CD4-positive, CD25-positive, alpha-beta regulatory T cell (primary cell): Measurements from ENCODE around the gene CHIC1. TPM values are rescaled to one million over a fixed set of nuclear protein-coding genes. Genes with fewer than 3 reads are reported as not detected.
A peak's percentile ranks its signal among the peaks of the same experiment; 100 is the strongest.
"Not testable (repeated sequence)": the region's sequence is repeated elsewhere in the genome, so short reads cannot be mapped to it uniquely, and the experiment has no call there.

Source experiments
- ATAC-seq, 2 donors: fragments of 150-1000 bp; cut with Tn5 transposase; one replicate each; pipeline ENCODE4 v1.10.0; 2021; ENCODE audit warnings: low read depth in 2 of 2, moderate number of reproducible peaks in 2 of 2, moderate library complexity in 1 of 2
- DNase-seq, 3 donors: peaks; one replicate each; pipeline versions ENCODE4 v3.0.0 to v3.0.0-alpha.2; 2012 to 2022; ENCODE audit warnings: mixed read lengths in 1 of 3
- H3K27ac ChIP-seq: one replicate; pipeline ENCODE4 v1.7.0; 2013; ENCODE audit warnings: mild to moderate bottlenecking, low read length; ENCODE audit not compliant: insufficient read depth, poor library complexity, severe bottlenecking
- H3K27me3 ChIP-seq: one replicate; pipeline ENCODE4 v1.7.0; 2013; ENCODE audit warnings: low read length; ENCODE audit not compliant: control insufficient read depth, insufficient read depth
- H3K36me3 ChIP-seq: one replicate; pipeline ENCODE4 v1.7.0; 2013; ENCODE audit warnings: mild to moderate bottlenecking, low read length, moderate library complexity; ENCODE audit not compliant: control insufficient read depth, insufficient read depth
- H3K4me1 ChIP-seq: 2 replicates; pipeline ENCODE4 v1.7.0; 2013; ENCODE audit warnings: mild to moderate bottlenecking, low read length; ENCODE audit not compliant: insufficient read depth, control insufficient read depth, poor library complexity, severe bottlenecking
- H3K4me3 ChIP-seq: one replicate; pipeline ENCODE4 v1.7.0; 2013; ENCODE audit warnings: low read depth, mild to moderate bottlenecking, low read length, moderate library complexity
- H3K9me3 ChIP-seq, 2 experiments: 1 replicate in 1 of 2; 2 replicates in 1 of 2; pipeline ENCODE4 v1.7.0; 2013; ENCODE audit warnings: low read length in 2 of 2, mild to moderate bottlenecking in 1 of 2, moderate library complexity in 1 of 2; ENCODE audit not compliant: control insufficient read depth in 2 of 2
- H3K27ac Mint-ChIP-seq, 3 donors: one replicate each; pipeline ENCODE4 v1.8.0; 2020 to 2022; ENCODE audit warnings: mild to moderate bottlenecking in 3 of 3, mixed read lengths in 3 of 3, moderate library complexity in 2 of 3
- H3K27me3 Mint-ChIP-seq: one replicate; pipeline ENCODE4 v1.8.0; 2022; ENCODE audit warnings: mild to moderate bottlenecking, mixed read lengths
- H3K36me3 Mint-ChIP-seq: one replicate; pipeline ENCODE4 v1.8.0; 2020; ENCODE audit warnings: mixed read lengths
- H3K4me1 Mint-ChIP-seq, 4 donors: one replicate each; pipeline ENCODE4 v1.8.0; 2020 to 2022; ENCODE audit warnings: mixed read lengths in 4 of 4, mild to moderate bottlenecking in 1 of 4
- H3K4me3 Mint-ChIP-seq, 4 donors: one replicate each; pipeline ENCODE4 v1.8.0; 2020 to 2022; ENCODE audit warnings: mild to moderate bottlenecking in 4 of 4, mixed read lengths in 4 of 4, moderate library complexity in 3 of 4
- H3K9me3 Mint-ChIP-seq, 7 donors: one replicate each; pipeline ENCODE4 v1.8.0; 2020 to 2022; ENCODE audit warnings: mixed read lengths in 7 of 7, mild to moderate bottlenecking in 3 of 7, moderate library complexity in 2 of 7
- polyA plus RNA-seq, 4 donors: library from polyadenylated mRNA; unstranded; fragments of 300-500 nt; fragmentation: Illumina TruSeq; gene quantifications; one replicate each; pipeline ENCODE4 v1.2.3, GENCODE V29; 2021
- total RNA-seq: library from RNA; stranded (reverse); gene quantifications from one replicate; pipeline ENCODE4 v1.2.3, GENCODE V29; 2022

Gene CHIC1
- total and polyA plus RNA-seq, 5 donors from 2014 or later = 2.5 to 8.2 (median 3.3) TPM

GRCh38 chrX:73562458-73562857, 539 bp upstream of the CHIC1 start:
- Mint-ChIP-seq H3K4me3 (peak overlapping the region; percentile 87 to 98 (median 94)), H3K27ac (peak overlapping the region; percentile 98 to 100 (median 100)), H3K4me1 (peaks cover 0 to 35% (median 21%) of the 10 kb centered on the region in 4 donors), H3K27me3 (no peaks in the 10 kb centered on the region), H3K36me3 (no peaks in the 10 kb centered on the region), H3K9me3 (peaks cover 0 to 3% (median 0%) of the 10 kb centered on the region in 7 donors)
- peak overlapping the region; percentile 93 for H3K4me3 ChIP-seq
- no peaks in the 10 kb centered on the region for H3K36me3 ChIP-seq
- no peaks in the 10 kb centered on the region for H3K9me3 ChIP-seq
- no peak for DNase-seq
- peak overlapping the region; percentile 90 for H3K27ac ChIP-seq
- no peak for ATAC-seq
- H3K4me1 ChIP-seq = peaks cover 10% of the 10 kb centered on the region
- no peaks in the 10 kb centered on the region for H3K27me3 ChIP-seq

GRCh38 chrX:73563738-73564068, 706 bp downstream of the CHIC1 start:
- Mint-ChIP-seq H3K36me3 (no peaks in the 10 kb centered on the region), H3K4me1 (peaks cover 0 to 35% (median 21%) of the 10 kb centered on the region in 4 donors), H3K4me3 (peak overlapping the region; percentile 87 to 98 (median 94)), H3K27me3 (no peaks in the 10 kb centered on the region), H3K9me3 (peaks cover 0 to 3% (median 0%) of the 10 kb centered on the region in 7 donors), H3K27ac (peak overlapping the region; percentile 98 to 100 (median 100))
- no peaks in the 10 kb centered on the region for H3K36me3 ChIP-seq
- ATAC-seq (peak; percentile 32 to 54), DNase-seq (peak in 1 of 3 donors; percentile 58)
- peaks cover 10% of the 10 kb centered on the region for H3K4me1 ChIP-seq
- no peaks in the 10 kb centered on the region for H3K9me3 ChIP-seq
- peak overlapping the region; percentile 81 for H3K4me3 ChIP-seq
- H3K27me3 ChIP-seq = no peaks in the 10 kb centered on the region
- H3K27ac ChIP-seq = peak overlapping the region; percentile 90

GRCh38 chrX:73577361-73577760, 14.4 kb downstream of the CHIC1 start:
- Histone ChIP-seq H3K4me3 (no peak overlapping the region), H3K9me3 (no peaks in the 10 kb centered on the region), H3K27ac (no peak overlapping the region), H3K27me3 (no peaks in the 10 kb centered on the region), H3K36me3 (no peaks in the 10 kb centered on the region), H3K4me1 (no peaks in the 10 kb centered on the region)
- Mint-ChIP-seq H3K36me3 (no peaks in the 10 kb centered on the region), H3K27ac (no peak overlapping the region), H3K9me3 (no peaks in the 10 kb centered on the region), H3K4me1 (peaks cover 0 to 27% (median 19%) of the 10 kb centered on the region in 4 donors), H3K27me3 (no peaks in the 10 kb centered on the region), H3K4me3 (no peak overlapping the region)
- ATAC-seq (no peak), DNase-seq (no peak)

DNA sequence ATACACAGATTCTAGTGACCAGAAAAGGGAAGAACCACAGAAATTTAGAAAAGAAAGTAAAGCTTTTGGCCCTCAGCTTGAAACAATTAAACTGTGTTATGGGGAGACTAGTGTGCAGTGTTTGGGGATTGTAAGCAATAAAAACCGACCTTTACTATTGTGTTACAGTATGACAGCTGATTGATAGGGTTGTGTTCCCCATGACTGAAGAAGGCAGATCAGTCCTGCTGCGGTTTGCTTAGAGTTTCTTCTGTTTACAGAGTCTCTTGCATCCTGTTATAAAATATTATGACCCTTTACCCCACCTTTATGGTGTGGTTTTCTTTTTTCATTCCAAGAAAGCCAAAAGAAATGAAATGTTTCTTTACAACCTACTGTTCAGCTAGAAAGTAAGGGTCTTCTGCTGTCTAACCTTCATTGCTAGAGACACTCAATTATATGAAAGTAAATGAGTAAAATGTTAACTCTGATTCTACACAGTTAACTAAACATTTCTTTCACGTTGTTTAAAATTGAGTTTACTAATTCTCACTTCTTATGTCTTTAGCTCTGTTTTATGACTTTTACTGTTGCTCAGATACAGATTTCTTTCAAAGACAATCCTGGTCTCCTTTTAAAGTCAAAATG, 18.1 kb downstream of the CHIC1 start:
- H3K27ac Mint-ChIP-seq = no peak overlapping the region

GRCh38 chrX:73597758-73598157, 34.8 kb downstream of the CHIC1 start:
- H3K27ac Mint-ChIP-seq, H3K27me3 ChIP-seq, DNase-seq, H3K36me3 ChIP-seq, H3K9me3 ChIP-seq, H3K4me3 Mint-ChIP-seq, ATAC-seq, H3K4me1 ChIP-seq, H3K27ac ChIP-seq, H3K4me3 ChIP-seq, H3K27me3 Mint-ChIP-seq, H3K9me3 Mint-ChIP-seq: not testable (repeated sequence)
- Mint-ChIP-seq H3K4me1 (peaks cover 0 to 10% (median 2%) of the 10 kb centered on the region in 4 donors), H3K36me3 (peaks cover 20% of the 10 kb centered on the region)

More for the DNA sequence above, 18.1 kb downstream of the CHIC1 start:
- Mint-ChIP-seq H3K27me3 (no peaks in the 10 kb centered on the region), H3K9me3 (no peaks in the 10 kb centered on the region), H3K4me3 (no peak overlapping the region), H3K36me3 (peaks cover 6% of the 10 kb centered on the region), H3K4me1 (peaks cover 0 to 24% (median 15%) of the 10 kb centered on the region in 4 donors)
- H3K4me3 ChIP-seq = no peak overlapping the region
- H3K27ac ChIP-seq = no peak overlapping the region
- no peaks in the 10 kb centered on the region for H3K4me1 ChIP-seq
- no peaks in the 10 kb centered on the region for H3K27me3 ChIP-seq
- H3K36me3 ChIP-seq = no peaks in the 10 kb centered on the region
- ATAC-seq (no peak), DNase-seq (no peak)
- H3K9me3 ChIP-seq = no peaks in the 10 kb centered on the region

DNA sequence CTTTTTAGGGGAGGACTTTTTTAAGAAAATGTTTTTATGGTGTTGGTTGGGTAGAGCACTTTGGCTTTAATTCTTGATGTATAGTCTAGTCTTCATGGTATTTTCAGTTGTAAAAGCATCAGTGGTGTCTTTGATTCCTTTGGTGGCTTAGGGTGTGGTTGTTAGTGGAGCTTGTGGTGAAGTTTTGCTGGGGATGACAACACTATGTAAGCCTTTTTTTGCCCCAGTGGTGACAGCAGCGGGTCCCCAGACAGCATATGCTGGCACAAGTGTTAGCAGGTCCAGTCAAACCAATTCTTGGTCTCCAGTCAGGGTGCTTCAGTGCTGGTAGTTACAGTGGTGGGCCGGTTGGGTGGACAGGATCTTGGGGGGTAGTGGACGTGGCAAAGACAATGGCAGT, 52.0 kb downstream of the CHIC1 start:
- Histone ChIP-seq H3K9me3 (peaks cover 10 to 15% of the 10 kb centered on the region in 2 experiments), H3K27ac (no peak overlapping the region), H3K4me3 (no peak overlapping the region), H3K27me3 (no peaks in the 10 kb centered on the region), H3K4me1 (no peaks in the 10 kb centered on the region), H3K36me3 (no peaks in the 10 kb centered on the region)
- Mint-ChIP-seq H3K27me3 (no peaks in the 10 kb centered on the region), H3K4me3 (no peak overlapping the region), H3K9me3 (peaks cover 0 to 26% (median 10%) of the 10 kb centered on the region in 7 donors), H3K36me3 (peaks cover 32% of the 10 kb centered on the region), H3K27ac (peak overlapping the region in 1 of 3 donors; percentile 19), H3K4me1 (peaks cover 0 to 18% (median 6%) of the 10 kb centered on the region in 4 donors)
- ATAC-seq = no peak
- DNase-seq = peak in 1 of 3 donors; percentile 19

DNA sequence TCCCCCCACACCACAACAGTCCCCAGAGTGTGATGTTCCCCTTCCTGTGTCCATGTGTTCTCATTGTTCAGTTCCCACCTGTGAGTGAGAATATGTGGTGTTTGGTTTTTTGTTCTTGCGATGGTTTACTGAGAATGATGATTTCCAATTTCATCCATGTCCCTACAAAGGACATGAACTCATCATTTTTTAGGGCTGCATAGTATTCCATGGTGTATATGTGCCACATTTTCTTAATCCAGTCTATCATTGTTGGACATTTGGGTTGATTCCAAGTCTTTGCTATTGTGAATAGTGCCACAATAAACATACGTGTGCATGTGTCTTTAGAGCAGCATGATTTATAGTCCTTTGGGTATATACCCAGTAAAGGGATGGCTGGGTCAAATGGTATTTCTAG, 78.7 kb downstream of the CHIC1 start:
- peaks cover 19 to 21% of the 10 kb centered on the region in 2 experiments for H3K9me3 ChIP-seq
- Mint-ChIP-seq H3K36me3 (peaks cover 38% of the 10 kb centered on the region), H3K9me3 (peaks cover 2 to 47% (median 16%) of the 10 kb centered on the region in 7 donors)
- not testable (repeated sequence) for DNase-seq, H3K27me3 ChIP-seq, H3K4me1 ChIP-seq, H3K27me3 Mint-ChIP-seq, ATAC-seq, H3K27ac Mint-ChIP-seq, H3K4me3 Mint-ChIP-seq, H3K4me3 ChIP-seq, H3K4me1 Mint-ChIP-seq, H3K27ac ChIP-seq
- H3K36me3 ChIP-seq = peaks cover 12% of the 10 kb centered on the region

DNA sequence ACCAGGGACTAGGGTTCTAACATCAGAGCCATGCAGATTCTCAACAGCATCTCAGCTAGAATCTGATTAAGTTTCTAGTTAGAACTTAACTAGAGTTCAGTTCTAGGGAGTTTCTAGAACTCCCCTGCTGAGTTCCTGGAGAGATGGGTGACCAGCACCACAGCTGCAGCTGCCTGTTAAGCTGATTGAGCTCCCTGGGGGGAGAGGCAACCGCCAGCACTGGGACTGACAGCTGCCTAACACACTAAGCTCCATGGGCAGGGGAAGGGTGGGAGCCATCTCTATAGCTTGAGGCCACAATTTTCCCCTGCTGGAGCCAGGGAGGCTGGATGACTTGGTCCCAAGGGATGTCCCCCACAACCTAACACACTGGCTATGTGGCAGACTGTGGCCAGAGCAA, 84.2 kb downstream of the CHIC1 start:
- no peak for DNase-seq
- H3K27me3 Mint-ChIP-seq = no peaks in the 10 kb centered on the region
- H3K27ac Mint-ChIP-seq = no peak overlapping the region
- Histone ChIP-seq H3K4me1 (no peaks in the 10 kb centered on the region), H3K36me3 (peaks cover 5% of the 10 kb centered on the region), H3K9me3 (peaks cover 4 to 5% of the 10 kb centered on the region in 2 experiments), H3K4me3 (no peak overlapping the region), H3K27me3 (no peaks in the 10 kb centered on the region), H3K27ac (no peak overlapping the region)
- no peak for ATAC-seq
- H3K4me1 Mint-ChIP-seq = no peaks in the 10 kb centered on the region
- H3K4me3 Mint-ChIP-seq = no peak overlapping the region
- H3K36me3 Mint-ChIP-seq = peaks cover 15% of the 10 kb centered on the region
- peaks cover 0 to 20% (median 2%) of the 10 kb centered on the region in 7 donors for H3K9me3 Mint-ChIP-seq
